K562 (cell line): ENCODE measurements around the gene ACRV1. TPM values are rescaled to one million over a fixed set of nuclear protein-coding genes. Genes with fewer than 3 reads are reported as not detected.

Experiments used
- ATAC-seq: fragments of 200-7000 bp; cut with Tn5 transposase; 3 replicates; pipeline ENCODE4 v1.9.1; 2020; ENCODE audit warnings: moderate library complexity
- BruUV-seq: library from RNA; stranded (reverse); fragments of 400-500 nt; replicated peaks from 2 replicates; lab custom pipeline; 2021; lab: Mats Ljungman, UMichigan
- CTCF ChIA-PET: fragments of 300-600 bp; formaldehyde crosslinking; extraction: SDS; loops from one replicate; lab custom pipeline; 2021; ENCODE audit warnings: low intra/inter-chr PET ratio; lab: Yijun Ruan, JAX
- POLR2A ChIA-PET: fragments of 300-600, 350-650 bp; sonication (Branson Sonifier 250); formaldehyde crosslinking; extraction: SDS; loops from one replicate; lab custom pipeline; 2021; ENCODE audit warnings: antibody characterized with exemption, inconsistent platforms; lab: Yijun Ruan, JAX
- DNase-seq, 4 experiments: peaks; one replicate each; pipeline versions ENCODE4 v3.0.0 to v3.0.0-alpha.2; 2011 to 2018; ENCODE audit warnings: low spot score in 3 of 4, mixed read lengths in 3 of 4; ENCODE audit errors: extremely low read depth in 1 of 4
- FAIRE-seq: peaks from 2 replicates; lab custom pipeline; 2011; peaks lifted over from hg19 to GRCh38; lab: Jason Lieb, UNC
- H2AFZ ChIP-seq: 2 replicates; pipeline ENCODE4 v1.6.0; 2011; ENCODE audit warnings: low read depth, low read length, control low read depth, inconsistent platforms
- H3K27ac ChIP-seq: fragments of 200-600 bp; 3 replicates; pipeline ENCODE4 v1.8.0; 2011; ENCODE audit warnings: low read depth, mild to moderate bottlenecking, control low read depth, inconsistent platforms, low read length, moderate library complexity, mixed read lengths; ENCODE audit errors: extremely low read depth
- H3K27me3 ChIP-seq, 2 experiments: fragments of 300-600 bp in 1 of 2; 2 replicates in 1 of 2; 3 replicates in 1 of 2; pipeline versions ENCODE4 v1.6.0 to v1.8.0; 2011; ENCODE audit warnings: inconsistent platforms in 2 of 2, low read length in 2 of 2, mild to moderate bottlenecking in 1 of 2, mixed read lengths in 1 of 2, moderate library complexity in 1 of 2; ENCODE audit not compliant: control insufficient read depth in 2 of 2, insufficient read depth in 2 of 2
- H3K36me3 ChIP-seq: fragments of 300-600 bp; 3 replicates; pipeline ENCODE4 v1.8.0; 2011; ENCODE audit warnings: mild to moderate bottlenecking, low read length, inconsistent platforms; ENCODE audit not compliant: control insufficient read depth, insufficient read depth
- H3K4me1 ChIP-seq, 2 experiments: fragments of 200-600 bp in 1 of 2; replicated peaks in 1 of 2; 2 replicates in 1 of 2; 3 replicates in 1 of 2; pipeline versions ENCODE4 v1.5.1 to v1.8.0; 2011; ENCODE audit warnings: inconsistent platforms in 2 of 2, low read length in 2 of 2, mild to moderate bottlenecking in 1 of 2, mixed read lengths in 1 of 2, moderate library complexity in 1 of 2; ENCODE audit not compliant: control insufficient read depth in 2 of 2, insufficient read depth in 2 of 2
- H3K4me2 ChIP-seq: 2 replicates; pipeline ENCODE4 v1.6.1; 2011; ENCODE audit warnings: low read length, control low read depth, inconsistent platforms, mixed read lengths; ENCODE audit not compliant: insufficient read depth
- H3K4me3 ChIP-seq: fragments of 200-600 bp; sonication (generic), shearing (Covaris generic); 2 replicates; pipeline ENCODE4 v1.5.1; 2016; ENCODE audit warnings: control low read depth, inconsistent platforms
- H3K79me2 ChIP-seq: fragments of 200-600 bp; 3 replicates; pipeline ENCODE4 v1.8.0; 2011; ENCODE audit warnings: low read length, inconsistent platforms; ENCODE audit not compliant: control insufficient read depth, insufficient read depth
- H3K9ac ChIP-seq, 2 experiments: 2 replicates each; pipeline versions ENCODE4 v1.6.0 to v1.6.1; 2011; ENCODE audit warnings: low read depth in 2 of 2, low read length in 2 of 2, control low read depth in 1 of 2, inconsistent platforms in 1 of 2, mild to moderate bottlenecking in 1 of 2, mixed read lengths in 1 of 2; ENCODE audit not compliant: insufficient read depth in 1 of 2
- H3K9me1 ChIP-seq: one replicate; pipeline ENCODE4 v1.6.0; 2011; ENCODE audit warnings: inconsistent platforms, mild to moderate bottlenecking, low read length, moderate library complexity; ENCODE audit not compliant: control insufficient read depth, insufficient read depth
- H3K9me3 ChIP-seq: replicated peaks from 2 replicates; pipeline ENCODE4 v1.5.1; 2011; ENCODE audit warnings: low read depth, low read length, inconsistent platforms; ENCODE audit not compliant: control insufficient read depth, insufficient read depth
- H4K20me1 ChIP-seq: replicated peaks from 2 replicates; pipeline ENCODE4 v1.6.1; 2011; ENCODE audit warnings: low read length, inconsistent platforms, mixed read lengths; ENCODE audit not compliant: control insufficient read depth, insufficient read depth
- BRCA1 ChIP-seq, 2 experiments: fragments of 450-650 bp in 1 of 2; sonication (generic) in 1 of 2; formaldehyde crosslinking in 1 of 2; IDR thresholded peaks; 2 replicates each; pipeline versions ENCODE4 v1.5.0 to v1.6.1; 2017 to 2020; ENCODE audit warnings: mild to moderate bottlenecking in 1 of 2, missing genetic modification reagents in 1 of 2
- MLX ChIP-seq, 2 experiments: fragments of 450-650 bp in 1 of 2; sonication (generic) in 1 of 2; formaldehyde crosslinking; conservative IDR thresholded peaks; 2 replicates each; pipeline versions ENCODE4 v1.4.0 to v1.8.1; 2020 to 2022; ENCODE audit warnings: mild to moderate bottlenecking in 1 of 2, missing genetic modification reagents in 1 of 2
- ZC3H8 ChIP-seq: fragments of 450-650 bp; IDR thresholded peaks from 2 replicates; pipeline ENCODE4 v1.6.1; 2017
- ZNF699 ChIP-seq: fragments of 250-450 bp; sonication (Bioruptor Pico); IDR thresholded peaks from 2 replicates; pipeline ENCODE4 v1.8.0; 2021; ENCODE audit warnings: mild to moderate bottlenecking, moderate library complexity; ENCODE audit not compliant: insufficient replicate concordance
- ZNF707 ChIP-seq: fragments of 250-450 bp; sonication (Bioruptor Pico); conservative IDR thresholded peaks from 2 replicates; pipeline ENCODE4 v1.8.0; 2022; ENCODE audit warnings: inconsistent platforms, mild to moderate bottlenecking, moderate library complexity
- ZNF79 ChIP-seq: fragments of 250-450 bp; sonication (Bioruptor Pico); IDR thresholded peaks from 2 replicates; pipeline ENCODE4 v1.4.0; 2020; ENCODE audit warnings: low read depth, mild to moderate bottlenecking, moderate library complexity
- WGBS: fragments of 100-300 bp; shearing (Covaris generic); methylation state at CpG from one replicate; pipeline ENCODE4 v1.1.6; 2016; ENCODE audit warnings: low coverage, mixed read lengths; ENCODE audit not compliant: insufficient coverage; ENCODE audit errors: missing lambda C conversion rate; 5-methylcytosine and 5-hydroxymethylcytosine counted together
- in situ Hi-C: fragments of 300-500 bp; cut with MboI; formaldehyde crosslinking; loops from 4 replicates; pipeline ENCODE4 v1.15.0; 2018; ENCODE audit warnings: inconsistent platforms, mixed read lengths
- intact Hi-C: fragments of 100-400 bp; cut with micrococcal nuclease; formaldehyde crosslinking; loops from 2 replicates; pipeline ENCODE4 v1.14.2; 2022
- polyA plus RNA-seq, 8 experiments: library from polyadenylated mRNA; depleted of rRNA in 4 of 8; stranded (reverse) in 5 of 8; unstranded in 3 of 8; fragments of >200 nt; fragmentation: Nextera tagmentation in 2 of 8; fragmentation: Illumina TruSeq in 1 of 8; extraction: Ambion mirVana in 2 of 8; extraction: Trizol in 1 of 8; gene quantifications; 2 replicates each; pipeline versions ENCODE4 v1.2.1 to v1.2.3, GENCODE V29; 2011 to 2014; ENCODE audit warnings: inconsistent platforms in 1 of 8, missing spikeins in 1 of 8
- total RNA-seq, 7 experiments: library from RNA; depleted of rRNA in 6 of 7; stranded (reverse); fragments of >200 nt in 6 of 7; fragmentation: Illumina TruSeq in 2 of 7; extraction: Trizol in 2 of 7; gene quantifications; 2 replicates each; pipeline versions ENCODE4 v1.2.1 to v1.2.3, GENCODE V29; 2011 to 2021; ENCODE audit warnings: low replicate concordance in 1 of 7

Gene ACRV1
- total and polyA plus RNA-seq, 9 of the 15 experiments (the other 6 are each of a cell fraction or from before 2014, with no cell fraction given) = 0.22 to 0.25 TPM; not detected in 7

- ChIA-PET CTCF (no interaction called here), POLR2A (interaction anchor here (1.7 kb wide), 1 partner anchor 10 kb away, joined by 5 read pairs; no protein-coding TSS in a partner anchor)
- no TSS peak for BruUV-seq
- H3K9me1 ChIP-seq = no peaks in the 10 kb centered on the region
- 88% methylated on average over 2 of the region's 2 CpGs for WGBS
- H3K27ac ChIP-seq = no peak overlapping the region
- H4K20me1 ChIP-seq = no peaks in the 10 kb centered on the region
- H3K36me3 ChIP-seq = peaks cover 49% of the 10 kb centered on the region
- H3K27me3 ChIP-seq = no peaks in the 10 kb centered on the region
- FAIRE-seq = no peak
- no peaks in the 10 kb centered on the region for H3K4me1 ChIP-seq
- H3K9ac ChIP-seq = no peak overlapping the region
- in situ Hi-C loops = no loop called here
- H3K4me3 ChIP-seq = no peak overlapping the region
- no peak overlapping the region for H3K4me2 ChIP-seq
- no peaks in the 10 kb centered on the region for H3K9me3 ChIP-seq
- no peak for TF ChIP-seq ZNF707 (CRISPR knock-in tag)
- TF ChIP-seq MLX (CRISPR knock-in tag; conservative IDR thresholded peaks at IDR 0.05) = no peak
- TF ChIP-seq BRCA1 (IDR thresholded peaks at IDR 0.05) = no peak
- TF ChIP-seq BRCA1 (CRISPR knock-in tag; IDR thresholded peaks at IDR 0.05) = no peak
- TF ChIP-seq ZNF699 (CRISPR knock-in tag) = no peak
- TF ChIP-seq ZNF79 = no peak
- TF ChIP-seq ZC3H8 = no peak
- H3K79me2 ChIP-seq = no peaks in the 10 kb centered on the region
- intact Hi-C loops = no loop called here
- DNase-seq = no peak
- no peak for ATAC-seq
- H2AFZ ChIP-seq = no peak overlapping the region
Observed at GRCh38 chr11:125675196-125675595, 5.5 kb downstream of the ACRV1 start.
